Measurements from ENCODE around the gene VCL.

GRCh38 chr10:74006269-74006668 is 8.4 kb downstream of the VCL start:
- TF ChIP-seq CTCF (IDR thresholded peaks at IDR 0.05; ENCODE audit: low read depth, low read length, missing input control) (no peak), RAD21 (IDR thresholded peaks at IDR 0.05) (no peak), TAF1 (conservative IDR thresholded peaks at IDR 0.05) (no peak), ATF3 (IDR thresholded peaks at IDR 0.05) (no peak), FOXA1 (IDR thresholded peaks at IDR 0.05) (no peak)
- TF ChIP-seq, protein P1, sequence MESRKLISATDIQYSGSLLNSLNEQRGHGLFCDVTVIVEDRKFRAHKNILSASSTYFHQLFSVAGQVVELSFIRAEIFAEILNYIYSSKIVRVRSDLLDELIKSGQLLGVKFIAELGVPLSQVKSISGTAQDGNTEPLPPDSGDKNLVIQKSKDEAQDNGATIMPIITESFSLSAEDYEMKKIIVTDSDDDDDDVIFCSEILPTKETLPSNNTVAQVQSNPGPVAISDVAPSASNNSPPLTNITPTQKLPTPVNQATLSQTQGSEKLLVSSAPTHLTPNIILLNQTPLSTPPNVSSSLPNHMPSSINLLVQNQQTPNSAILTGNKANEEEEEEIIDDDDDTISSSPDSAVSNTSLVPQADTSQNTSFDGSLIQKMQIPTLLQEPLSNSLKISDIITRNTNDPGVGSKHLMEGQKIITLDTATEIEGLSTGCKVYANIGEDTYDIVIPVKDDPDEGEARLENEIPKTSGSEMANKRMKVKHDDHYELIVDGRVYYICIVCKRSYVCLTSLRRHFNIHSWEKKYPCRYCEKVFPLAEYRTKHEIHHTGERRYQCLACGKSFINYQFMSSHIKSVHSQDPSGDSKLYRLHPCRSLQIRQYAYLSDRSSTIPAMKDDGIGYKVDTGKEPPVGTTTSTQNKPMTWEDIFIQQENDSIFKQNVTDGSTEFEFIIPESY (IDR thresholded peaks at IDR 0.05), result no peak
